Stimulated activated naive CD8-positive, alpha-beta T cell treated with anti-CD3 and anti-CD28 coated beads, Interleukin-15, amount 100 ng/mL, for 72 hours (primary cell): ENCODE data around the gene KLHL29.

ENCODE experiments used
- ATAC-seq: fragments of 150-1000 bp; cut with Tn5 transposase; 2 replicates; pipeline ENCODE4 v1.10.0; 2021; ENCODE audit warnings: mild to moderate bottlenecking, moderate library complexity
- DNase-seq, 2 donors: peaks; one replicate each; pipeline ENCODE4 v3.0.0; 2021 to 2022
- H3K27ac Mint-ChIP-seq, 2 donors: one replicate each; pipeline ENCODE4 v1.8.0; 2022; ENCODE audit warnings: mild to moderate bottlenecking in 2 of 2, mixed read lengths in 2 of 2, moderate library complexity in 2 of 2
- H3K27me3 Mint-ChIP-seq: one replicate; pipeline ENCODE4 v1.8.0; 2022; ENCODE audit warnings: mixed read lengths
- H3K4me1 Mint-ChIP-seq: one replicate; pipeline ENCODE4 v1.8.0; 2022; ENCODE audit warnings: mild to moderate bottlenecking, mixed read lengths
- H3K4me3 Mint-ChIP-seq, 2 donors: one replicate each; pipeline ENCODE4 v1.8.0; 2022; ENCODE audit warnings: mild to moderate bottlenecking in 2 of 2, mixed read lengths in 2 of 2, moderate library complexity in 1 of 2
- H3K9me3 Mint-ChIP-seq, 2 donors: one replicate each; pipeline ENCODE4 v1.8.0; 2022; ENCODE audit warnings: mixed read lengths in 2 of 2

Gene KLHL29

GRCh38 chr2:23478087-23478932 lies 93.3 kb downstream of the KLHL29 start:
- peak; percentile 8 for ATAC-seq
- no peaks in the 10 kb centered on the region for H3K4me1 Mint-ChIP-seq
- H3K9me3 Mint-ChIP-seq: no peaks in the 10 kb centered on the region
- peaks cover 72% of the 10 kb centered on the region for H3K27me3 Mint-ChIP-seq
- DNase-seq: no peak
- H3K27ac Mint-ChIP-seq: peak overlapping the region in 1 of 2 donors; percentile 46
- H3K4me3 Mint-ChIP-seq: no peak overlapping the region

DNA sequence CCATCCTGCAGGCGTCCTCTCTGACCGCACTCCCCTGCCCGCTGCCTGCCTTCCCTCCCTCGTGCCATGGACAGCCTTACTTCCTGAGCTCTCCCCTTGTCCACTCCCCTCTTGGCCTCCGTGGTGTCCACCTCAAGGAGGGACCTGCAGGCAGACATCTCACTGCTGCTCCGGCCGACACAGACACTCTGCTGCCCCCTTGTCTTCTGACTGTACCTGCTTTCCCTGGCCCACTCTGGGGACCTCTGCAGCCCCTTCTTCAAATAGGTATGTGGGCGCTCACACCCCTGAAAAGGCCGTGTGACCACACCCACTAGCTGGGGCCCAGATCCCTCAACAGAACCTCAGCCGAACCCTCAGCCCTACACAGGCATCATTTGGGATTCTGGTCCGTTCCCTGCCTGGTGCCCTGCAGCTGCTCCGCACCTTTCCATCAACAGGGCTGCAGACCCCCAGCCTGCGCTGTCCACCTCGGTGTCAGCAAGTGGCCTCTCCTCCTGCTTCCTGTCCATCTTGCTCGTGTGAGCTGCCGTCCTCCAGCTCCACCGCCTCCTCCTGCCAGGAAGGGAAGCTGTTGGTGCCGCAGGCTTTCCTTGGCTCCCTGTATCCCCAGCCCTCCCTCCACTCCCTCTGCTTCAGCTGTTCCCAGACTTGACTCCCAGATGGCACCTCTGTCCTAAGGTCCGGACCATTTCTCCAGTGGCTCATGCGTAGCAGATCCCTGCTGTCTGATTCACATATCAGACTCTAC lies 94.1 kb downstream of the KLHL29 start:
- Mint-ChIP-seq H3K4me1 (no peaks in the 10 kb centered on the region), H3K9me3 (no peaks in the 10 kb centered on the region), H3K27ac (peak overlapping the region in 1 of 2 donors; percentile 49), H3K27me3 (peaks cover 68% of the 10 kb centered on the region), H3K4me3 (no peak overlapping the region)
- no peak for ATAC-seq
- DNase-seq: no peak

GRCh38 chr2:23480957-23481797 lies 96.2 kb downstream of the KLHL29 start:
- ATAC-seq (no peak), DNase-seq (no peak)
- H3K9me3 Mint-ChIP-seq: no peaks in the 10 kb centered on the region
- H3K27me3 Mint-ChIP-seq: peaks cover 69% of the 10 kb centered on the region
- H3K4me1 Mint-ChIP-seq: no peaks in the 10 kb centered on the region
- no peak overlapping the region for H3K27ac Mint-ChIP-seq
- H3K4me3 Mint-ChIP-seq: no peak overlapping the region

GRCh38 chr2:23482188-23482587 lies 97.2 kb downstream of the KLHL29 start:
- peaks cover 2% of the 10 kb centered on the region for H3K4me1 Mint-ChIP-seq
- no peak overlapping the region for H3K27ac Mint-ChIP-seq
- no peak for ATAC-seq
- H3K9me3 Mint-ChIP-seq: no peaks in the 10 kb centered on the region
- H3K27me3 Mint-ChIP-seq: peaks cover 66% of the 10 kb centered on the region
- no peak overlapping the region for H3K4me3 Mint-ChIP-seq
- DNase-seq: no peak

DNA sequence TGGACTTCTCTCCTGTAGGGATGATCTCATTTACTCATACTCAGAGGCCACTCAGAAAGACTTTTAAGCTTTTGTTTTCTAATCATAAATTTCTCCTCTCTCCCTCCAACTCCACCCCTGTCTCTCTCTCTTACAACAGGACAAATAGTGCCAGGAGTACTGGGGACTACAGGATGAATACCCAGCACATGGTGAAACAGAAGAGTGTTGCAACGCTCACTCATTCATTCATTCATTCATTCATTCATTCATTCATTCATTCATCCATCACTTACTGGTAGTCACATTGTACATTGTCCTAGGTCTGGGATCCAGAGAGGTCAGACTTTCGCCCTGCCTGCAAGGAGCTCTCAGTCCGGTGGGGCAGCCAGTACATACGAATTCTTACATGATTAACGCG lies 97.6 kb downstream of the KLHL29 start:
- no peak for DNase-seq
- Mint-ChIP-seq H3K27me3 (peaks cover 62% of the 10 kb centered on the region), H3K27ac (no peak overlapping the region), H3K4me3 (no peak overlapping the region), H3K9me3 (no peaks in the 10 kb centered on the region), H3K4me1 (peaks cover 6% of the 10 kb centered on the region)
- ATAC-seq: no peak

DNA sequence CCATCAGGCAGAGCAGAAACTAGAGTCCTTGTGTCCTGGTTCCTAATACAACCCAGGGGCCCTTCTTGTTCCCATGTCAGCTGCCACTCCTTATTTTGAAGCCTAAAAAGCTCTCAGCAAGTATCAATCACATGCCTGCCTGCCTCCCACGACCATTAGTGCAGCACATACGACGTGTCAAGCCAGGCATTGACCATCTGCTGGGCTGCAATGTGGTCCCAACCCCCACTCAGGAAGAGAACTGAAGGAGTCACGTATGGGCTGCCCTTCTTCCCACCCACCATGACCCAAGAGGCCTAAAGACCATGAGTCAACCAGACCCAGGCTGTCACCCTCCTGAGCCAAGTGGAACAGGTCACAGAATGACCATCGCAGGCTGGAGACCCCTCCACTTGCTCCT lies 98.8 kb downstream of the KLHL29 start:
- H3K4me1 Mint-ChIP-seq: peaks cover 18% of the 10 kb centered on the region
- H3K9me3 Mint-ChIP-seq: no peaks in the 10 kb centered on the region
- H3K27me3 Mint-ChIP-seq: peaks cover 59% of the 10 kb centered on the region
- no peak for DNase-seq
- H3K27ac Mint-ChIP-seq: no peak overlapping the region
- ATAC-seq: no peak
- H3K4me3 Mint-ChIP-seq: no peak overlapping the region

- Mint-ChIP-seq H3K4me1 (peaks cover 23% of the 10 kb centered on the region), H3K27me3 (peaks cover 54% of the 10 kb centered on the region)
- DNase-seq: no peak
Observed at GRCh38 chr2:23484275-23484674, 99.3 kb downstream of the KLHL29 start.

GRCh38 chr2:23484767-23485166 lies 99.8 kb downstream of the KLHL29 start:
- Mint-ChIP-seq H3K4me1 (peaks cover 28% of the 10 kb centered on the region), H3K4me3 (no peak overlapping the region), H3K27me3 (peaks cover 49% of the 10 kb centered on the region), H3K9me3 (no peaks in the 10 kb centered on the region), H3K27ac (no peak overlapping the region)
- ATAC-seq (no peak), DNase-seq (no peak)

More at GRCh38 chr2:23484275-23484674, 99.3 kb downstream of the KLHL29 start:
- no peaks in the 10 kb centered on the region for H3K9me3 Mint-ChIP-seq
- no peak for ATAC-seq
- no peak overlapping the region for H3K4me3 Mint-ChIP-seq
- H3K27ac Mint-ChIP-seq: no peak overlapping the region

DNA sequence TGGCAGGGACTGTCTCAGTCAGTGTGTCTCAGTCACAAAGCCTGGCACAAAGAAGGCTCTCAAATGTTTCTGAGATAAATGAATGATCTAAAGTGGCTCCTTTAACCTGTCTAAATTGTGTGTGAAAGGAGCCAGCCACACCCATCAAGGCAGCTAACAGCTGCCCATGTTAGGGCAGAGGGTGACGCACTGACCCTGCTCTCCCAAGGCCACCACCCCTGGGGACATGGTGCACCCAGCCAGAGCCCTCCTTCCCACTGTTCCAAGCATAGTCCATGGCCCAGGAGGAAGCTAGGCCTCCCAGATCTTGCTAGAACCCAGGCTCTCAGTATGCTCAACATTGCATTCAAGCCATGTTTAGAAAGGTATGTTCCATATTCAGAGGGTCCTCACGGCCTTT lies 100.3 kb downstream of the KLHL29 start:
- H3K27ac Mint-ChIP-seq: no peak overlapping the region
- H3K4me3 Mint-ChIP-seq: no peak overlapping the region
- DNase-seq (no peak), ATAC-seq (no peak)
- peaks cover 33% of the 10 kb centered on the region for H3K4me1 Mint-ChIP-seq
- no peaks in the 10 kb centered on the region for H3K9me3 Mint-ChIP-seq
- H3K27me3 Mint-ChIP-seq: peaks cover 46% of the 10 kb centered on the region

GRCh38 chr2:23485841-23486683 lies 101.1 kb downstream of the KLHL29 start:
- H3K4me3 Mint-ChIP-seq: no peak overlapping the region
- ATAC-seq: no peak
- H3K4me1 Mint-ChIP-seq: peaks cover 41% of the 10 kb centered on the region
- H3K27me3 Mint-ChIP-seq: peaks cover 41% of the 10 kb centered on the region
- H3K9me3 Mint-ChIP-seq: no peaks in the 10 kb centered on the region
- no peak overlapping the region for H3K27ac Mint-ChIP-seq
- DNase-seq: no peak

DNA sequence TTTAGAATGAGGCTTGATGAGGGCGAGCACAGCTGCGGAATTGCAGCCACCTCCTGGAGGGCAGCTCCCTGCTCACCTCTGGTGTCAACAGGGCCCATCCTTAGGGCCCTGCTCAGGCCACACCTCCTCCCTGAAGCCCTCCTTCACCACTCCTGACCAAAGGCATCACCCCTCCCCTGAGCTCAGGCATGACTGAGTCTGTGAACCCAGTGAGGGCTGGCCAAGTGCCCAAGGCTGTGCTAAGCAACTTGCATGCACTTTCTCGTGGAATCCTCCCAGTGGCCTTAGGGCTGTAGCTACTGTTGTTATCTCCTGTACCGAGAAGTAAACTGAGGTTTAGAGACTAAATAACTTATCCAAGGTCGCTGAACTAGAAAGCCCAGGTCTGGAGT lies 101.7 kb downstream of the KLHL29 start:
- Mint-ChIP-seq H3K4me1 (peaks cover 47% of the 10 kb centered on the region), H3K9me3 (no peaks in the 10 kb centered on the region), H3K27me3 (peaks cover 41% of the 10 kb centered on the region), H3K4me3 (no peak overlapping the region), H3K27ac (no peak overlapping the region)
- DNase-seq: no peak
- ATAC-seq: no peak

GRCh38 chr2:23487735-23488492 lies 102.9 kb downstream of the KLHL29 start:
- Mint-ChIP-seq H3K9me3 (no peaks in the 10 kb centered on the region), H3K27ac (peak overlapping the region; percentile 12 to 49), H3K4me1 (peaks cover 54% of the 10 kb centered on the region), H3K4me3 (peak overlapping the region; percentile 46 to 63), H3K27me3 (peaks cover 49% of the 10 kb centered on the region)
- DNase-seq: peak; percentile 21 to 60
- ATAC-seq: peak; percentile 58

GRCh38 chr2:23488584-23488983 lies 103.6 kb downstream of the KLHL29 start:
- H3K4me3 Mint-ChIP-seq: peak overlapping the region; percentile 46 to 63
- no peak for DNase-seq
- no peak overlapping the region for H3K27ac Mint-ChIP-seq
- peaks cover 54% of the 10 kb centered on the region for H3K4me1 Mint-ChIP-seq
- no peaks in the 10 kb centered on the region for H3K9me3 Mint-ChIP-seq
- peaks cover 49% of the 10 kb centered on the region for H3K27me3 Mint-ChIP-seq
- ATAC-seq: no peak
